HG02970 (cell line): ENCODE data around the gene PTCD2.
"Not testable (repeated sequence)": the region's sequence is repeated elsewhere in the genome, so short reads cannot be mapped to it uniquely, and the experiment has no call there.

Source experiments
- ATAC-seq: cut with Tn5 transposase; IDR thresholded peaks from one replicate; pipeline ENCODE4 v1.9.1; 2021; ENCODE audit warnings: mild to moderate bottlenecking, moderate library complexity, moderate number of reproducible peaks; ENCODE audit not compliant: unreplicated experiment, low FRiP score

Gene PTCD2

GRCh38 chr5:72377910-72378638, 57.9 kb downstream of the PTCD2 start:
- ATAC-seq = no peak

DNA sequence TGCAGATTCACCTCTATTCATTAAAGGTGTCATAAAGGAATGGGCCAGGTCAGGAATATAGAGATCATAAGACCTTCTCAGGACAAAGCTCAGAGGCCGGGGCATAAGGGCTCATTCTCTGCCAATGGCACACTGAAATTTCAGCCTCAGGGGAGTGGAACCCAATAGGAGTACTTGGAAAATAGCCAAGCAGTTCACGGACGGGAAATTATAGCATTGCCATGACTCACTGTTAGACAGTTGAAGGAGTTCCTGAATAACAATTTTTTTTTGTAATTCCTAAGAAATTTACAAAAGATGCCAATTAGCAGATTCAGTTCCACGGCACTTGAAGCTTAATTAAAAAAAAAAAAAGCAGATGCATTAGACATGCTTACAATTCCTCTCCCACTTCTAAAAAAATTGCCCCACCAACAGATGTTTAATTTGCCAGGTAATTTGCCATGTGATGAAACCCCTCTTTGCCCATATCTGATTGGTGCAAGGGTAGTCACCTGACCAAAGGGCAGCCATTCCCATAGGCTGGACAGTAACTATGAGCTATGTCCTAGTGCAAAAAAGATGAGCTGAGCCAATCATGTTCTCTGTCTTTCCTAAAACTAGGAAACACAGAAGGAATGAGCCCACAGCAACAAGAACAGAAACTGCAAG, 58.6 kb downstream of the PTCD2 start:
- no peak for ATAC-seq

DNA sequence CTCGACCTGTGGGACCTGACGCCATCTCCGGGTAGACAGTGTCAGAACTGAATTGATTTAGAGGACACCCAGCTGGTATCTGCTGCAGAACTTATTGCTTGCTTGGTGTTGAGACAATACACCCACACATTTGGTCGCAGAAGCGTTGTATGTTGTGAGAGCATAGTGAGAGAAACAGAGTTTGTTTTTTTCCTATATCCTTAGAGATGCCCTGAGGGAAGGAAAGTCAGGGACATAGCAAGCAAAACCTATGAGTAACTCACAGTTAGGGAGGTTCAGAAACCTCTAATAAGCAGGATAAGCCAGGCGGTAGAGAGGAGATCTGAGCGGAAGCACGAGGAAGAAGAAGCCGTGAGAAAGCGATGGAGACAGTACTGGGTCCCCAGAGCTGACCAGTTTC, 59.8 kb downstream of the PTCD2 start:
- no peak for ATAC-seq

- ATAC-seq = no peak
Observed at GRCh38 chr5:72380492-72381274, 60.5 kb downstream of the PTCD2 start.

- ATAC-seq = no peak
Observed at GRCh38 chr5:72383280-72383679, 63.1 kb downstream of the PTCD2 start.

DNA sequence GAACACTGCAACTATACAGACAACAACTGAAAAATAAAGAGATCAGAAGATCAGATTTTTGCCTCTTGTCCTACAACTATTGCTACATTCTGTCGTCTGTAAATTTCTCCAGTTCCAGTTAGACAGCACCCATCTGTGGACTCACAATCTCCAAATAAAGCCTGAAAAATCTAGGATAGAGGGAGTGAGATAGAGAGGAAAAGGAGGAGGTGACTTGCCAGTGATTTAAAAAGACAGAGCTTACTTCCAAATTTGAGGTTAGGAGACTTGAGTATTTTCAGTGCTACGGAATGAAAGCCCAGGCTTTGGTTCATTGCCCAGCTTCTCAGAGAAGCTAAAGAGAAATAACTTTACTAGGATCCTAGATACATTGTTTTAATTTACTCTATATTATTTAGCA, 63.6 kb downstream of the PTCD2 start:
- ATAC-seq = no peak

DNA sequence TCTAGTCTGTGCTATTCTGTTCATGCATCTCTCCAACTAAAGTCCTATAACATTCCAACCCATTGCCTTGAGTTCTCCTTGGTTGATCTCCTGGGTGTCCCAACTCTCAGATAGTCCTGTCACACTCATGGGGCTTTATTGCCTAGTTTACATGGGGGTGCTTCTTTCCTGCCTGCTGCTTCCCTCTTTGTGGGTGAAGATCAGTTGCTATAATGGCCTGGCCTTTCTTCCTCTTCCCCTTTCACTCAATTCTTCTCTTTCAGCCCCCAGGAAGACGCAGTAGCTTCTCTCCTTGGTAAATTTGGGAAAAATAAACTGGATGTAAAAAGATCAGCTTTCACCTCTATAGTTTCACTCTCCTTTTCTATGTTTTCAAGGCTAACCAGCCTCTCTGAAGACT, 66.5 kb downstream of the PTCD2 start:
- ATAC-seq = no peak

- ATAC-seq = no peak
Observed at GRCh38 chr5:72387985-72388384, 67.8 kb downstream of the PTCD2 start.

GRCh38 chr5:72388646-72389045, 68.5 kb downstream of the PTCD2 start:
- no peak for ATAC-seq

DNA sequence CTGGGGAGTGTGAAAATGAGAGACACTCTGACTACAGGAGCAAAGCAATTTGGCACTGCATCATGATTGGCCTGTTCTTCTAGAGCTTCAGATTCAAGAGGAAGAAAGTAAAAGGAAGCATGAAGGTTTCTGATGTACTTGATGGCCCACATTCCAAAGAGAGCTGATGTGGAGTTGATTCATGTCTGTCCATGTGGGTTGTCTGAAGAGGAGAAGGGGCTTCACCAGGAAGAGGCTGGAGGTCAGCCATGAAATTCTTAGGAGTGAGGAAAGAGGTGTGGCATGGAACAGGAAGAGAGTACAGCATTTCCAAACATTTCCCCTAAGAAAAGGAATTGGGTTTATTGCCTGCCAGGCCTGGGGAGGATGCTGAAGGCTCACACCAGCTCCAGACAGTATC, 70.7 kb downstream of the PTCD2 start:
- ATAC-seq = no peak

GRCh38 chr5:72392326-72392733, 72.2 kb downstream of the PTCD2 start:
- no peak for ATAC-seq

GRCh38 chr5:72393052-72393451, 72.9 kb downstream of the PTCD2 start:
- ATAC-seq = no peak

- ATAC-seq = no peak
Observed at GRCh38 chr5:72394688-72395087, 74.5 kb downstream of the PTCD2 start.

DNA sequence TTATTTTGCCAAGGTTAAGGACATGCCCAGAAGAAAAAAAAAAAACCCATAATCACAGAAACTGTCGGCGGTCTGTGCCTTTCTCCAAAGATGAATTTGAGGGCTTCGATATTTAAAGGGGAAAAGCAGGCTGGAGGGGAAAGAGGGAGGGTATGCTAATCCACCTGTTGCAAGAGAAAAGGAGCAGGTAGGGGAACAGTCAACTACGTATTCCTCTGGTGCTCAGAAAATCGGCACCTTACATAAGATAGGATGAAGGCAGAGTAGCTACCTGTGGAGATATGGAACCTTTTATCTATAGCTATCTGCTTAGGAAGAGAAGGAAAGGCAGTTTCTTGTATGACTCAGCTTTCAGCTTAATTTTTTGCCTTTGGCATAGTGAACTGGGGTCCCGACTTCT, 77.7 kb downstream of the PTCD2 start:
- ATAC-seq = no peak

GRCh38 chr5:72400950-72401349, 80.8 kb downstream of the PTCD2 start:
- ATAC-seq = no peak

DNA sequence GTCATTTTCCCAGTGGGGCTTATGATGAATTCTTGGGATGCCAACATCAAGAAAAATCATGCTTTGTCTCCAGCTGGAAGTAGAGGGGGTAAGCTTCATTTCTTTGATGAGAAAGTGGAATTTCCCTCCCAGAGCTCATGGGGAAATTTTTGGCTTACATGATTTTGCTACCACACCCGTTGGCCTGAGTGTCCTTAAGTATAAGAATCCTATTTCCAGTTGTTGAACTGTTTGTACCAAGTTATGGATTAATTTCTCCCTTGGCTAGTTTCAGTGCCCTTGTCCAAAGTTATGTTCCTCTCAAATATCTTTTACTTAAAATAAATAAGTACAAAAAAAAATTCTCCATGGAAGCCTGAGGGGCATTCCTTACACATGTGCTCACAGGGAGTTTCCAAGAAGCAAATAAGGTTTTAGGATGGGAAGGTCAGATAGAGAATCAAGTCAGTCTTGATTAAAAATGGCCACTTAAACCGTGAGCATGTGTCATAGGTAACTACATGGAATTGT, 82.3 kb downstream of the PTCD2 start:
- ATAC-seq = no peak

DNA sequence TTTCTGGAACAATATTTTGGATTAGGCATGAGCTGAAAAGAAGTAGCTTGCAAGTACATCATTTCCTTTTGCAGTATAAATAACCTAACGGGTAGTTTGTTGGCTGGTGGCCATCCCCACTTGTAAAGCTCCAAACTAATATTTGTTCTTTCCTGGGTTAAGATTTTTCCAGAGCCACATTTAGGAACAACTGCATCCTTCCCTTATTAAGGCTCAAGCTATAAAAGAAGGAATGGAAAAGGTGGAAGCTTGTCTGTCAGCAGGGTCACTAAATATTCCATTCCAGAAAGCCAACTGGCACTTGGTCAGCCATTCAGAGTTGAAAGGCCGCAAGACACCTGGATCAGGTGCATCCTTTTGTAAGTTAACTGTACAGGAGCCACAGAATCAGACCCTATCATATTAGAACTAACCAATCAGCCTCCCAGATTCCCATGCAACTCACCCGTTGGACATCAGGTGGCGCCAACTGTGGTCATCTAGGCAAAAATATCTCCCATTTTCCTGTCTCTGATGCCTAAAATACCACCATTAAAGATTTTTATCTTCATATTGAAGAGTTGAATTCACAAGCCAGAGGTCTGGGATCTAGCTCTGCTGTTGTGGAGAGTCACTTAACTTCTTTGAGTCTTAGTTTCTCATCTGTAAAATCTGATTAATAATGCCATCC, 82.9 kb downstream of the PTCD2 start:
- no peak for ATAC-seq

- ATAC-seq = not testable (repeated sequence)
Observed at GRCh38 chr5:72404771-72405170, 84.6 kb downstream of the PTCD2 start.

- ATAC-seq = no peak
Observed at GRCh38 chr5:72407078-72407477, 86.9 kb downstream of the PTCD2 start.

DNA sequence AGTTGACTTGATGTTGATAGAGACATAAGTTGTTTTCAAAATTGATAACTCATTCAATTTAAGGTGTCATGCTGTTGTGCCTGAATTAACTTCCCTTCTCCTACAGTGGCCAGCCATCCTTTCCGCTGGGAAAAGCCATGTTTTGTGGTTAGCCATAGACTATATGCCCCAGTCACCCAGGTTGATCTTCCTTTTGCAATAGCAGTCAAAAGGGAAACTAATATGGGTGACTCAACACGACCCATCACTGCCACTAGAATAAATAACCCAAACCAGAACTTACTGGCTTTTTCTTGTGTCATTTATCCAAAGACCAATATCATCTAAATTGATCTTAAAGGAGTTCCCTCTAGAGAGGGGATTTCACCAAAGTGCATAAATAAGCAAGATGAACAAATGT, 87.4 kb downstream of the PTCD2 start:
- no peak for ATAC-seq

- no peak for ATAC-seq
Observed at GRCh38 chr5:72408127-72408526, 88.0 kb downstream of the PTCD2 start.
